ENCODE measurements around the gene MSI2.

DNA sequence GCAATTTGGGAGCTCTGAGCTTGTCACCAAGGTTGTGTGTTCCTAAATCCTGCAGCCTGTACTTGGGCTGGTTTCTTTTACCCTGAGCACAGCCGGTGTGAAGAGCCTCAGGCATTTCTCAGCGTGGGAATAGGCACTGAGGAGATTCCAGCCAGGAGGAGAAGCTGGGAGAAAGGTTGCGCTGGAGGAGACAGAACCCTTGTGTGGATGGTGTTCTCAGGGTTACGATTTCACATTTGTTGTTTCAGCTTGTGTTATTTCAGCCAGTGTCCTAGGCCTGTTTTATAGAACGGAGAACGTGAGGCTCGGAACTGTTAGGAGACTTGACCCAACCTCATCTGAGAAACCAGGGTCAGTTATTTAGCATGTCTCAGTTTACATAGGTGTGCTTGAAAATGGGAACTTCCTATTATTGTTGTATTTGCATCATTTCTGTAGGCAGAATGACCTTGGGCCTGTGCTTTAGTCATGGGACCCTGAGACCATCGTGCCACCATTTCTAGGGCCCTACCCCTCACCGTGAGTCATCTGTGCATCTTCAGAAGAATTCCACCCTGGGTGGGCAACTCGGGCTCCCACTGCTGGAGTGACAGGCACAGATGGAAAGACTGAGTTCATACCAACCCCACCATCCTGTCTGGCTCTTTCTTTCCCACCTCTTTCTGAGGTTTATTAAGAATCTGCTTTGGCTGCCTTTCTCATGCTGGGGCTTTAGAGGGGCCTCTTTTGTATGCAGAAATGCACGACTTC lies 134.9 kb downstream of the MSI2 start:
- TF ChIP-seq POLR2AphosphoS5 (IDR thresholded peaks at IDR 0.05; ENCODE audit: low read depth), result no peak
- TF ChIP-seq, protein P1, sequence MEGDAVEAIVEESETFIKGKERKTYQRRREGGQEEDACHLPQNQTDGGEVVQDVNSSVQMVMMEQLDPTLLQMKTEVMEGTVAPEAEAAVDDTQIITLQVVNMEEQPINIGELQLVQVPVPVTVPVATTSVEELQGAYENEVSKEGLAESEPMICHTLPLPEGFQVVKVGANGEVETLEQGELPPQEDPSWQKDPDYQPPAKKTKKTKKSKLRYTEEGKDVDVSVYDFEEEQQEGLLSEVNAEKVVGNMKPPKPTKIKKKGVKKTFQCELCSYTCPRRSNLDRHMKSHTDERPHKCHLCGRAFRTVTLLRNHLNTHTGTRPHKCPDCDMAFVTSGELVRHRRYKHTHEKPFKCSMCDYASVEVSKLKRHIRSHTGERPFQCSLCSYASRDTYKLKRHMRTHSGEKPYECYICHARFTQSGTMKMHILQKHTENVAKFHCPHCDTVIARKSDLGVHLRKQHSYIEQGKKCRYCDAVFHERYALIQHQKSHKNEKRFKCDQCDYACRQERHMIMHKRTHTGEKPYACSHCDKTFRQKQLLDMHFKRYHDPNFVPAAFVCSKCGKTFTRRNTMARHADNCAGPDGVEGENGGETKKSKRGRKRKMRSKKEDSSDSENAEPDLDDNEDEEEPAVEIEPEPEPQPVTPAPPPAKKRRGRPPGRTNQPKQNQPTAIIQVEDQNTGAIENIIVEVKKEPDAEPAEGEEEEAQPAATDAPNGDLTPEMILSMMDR (conservative IDR thresholded peaks at IDR 0.05; ENCODE audit: low read depth in 2 of 2), result no peak
- TF ChIP-seq EZH2phosphoT487 (IDR thresholded peaks at IDR 0.05; ENCODE audit: unreplicated experiment), result no peak
- TF ChIP-seq EZH2 (IDR thresholded peaks at IDR 0.05; ENCODE audit: low read depth, unreplicated experiment), result no peak
- TF ChIP-seq, protein P2, sequence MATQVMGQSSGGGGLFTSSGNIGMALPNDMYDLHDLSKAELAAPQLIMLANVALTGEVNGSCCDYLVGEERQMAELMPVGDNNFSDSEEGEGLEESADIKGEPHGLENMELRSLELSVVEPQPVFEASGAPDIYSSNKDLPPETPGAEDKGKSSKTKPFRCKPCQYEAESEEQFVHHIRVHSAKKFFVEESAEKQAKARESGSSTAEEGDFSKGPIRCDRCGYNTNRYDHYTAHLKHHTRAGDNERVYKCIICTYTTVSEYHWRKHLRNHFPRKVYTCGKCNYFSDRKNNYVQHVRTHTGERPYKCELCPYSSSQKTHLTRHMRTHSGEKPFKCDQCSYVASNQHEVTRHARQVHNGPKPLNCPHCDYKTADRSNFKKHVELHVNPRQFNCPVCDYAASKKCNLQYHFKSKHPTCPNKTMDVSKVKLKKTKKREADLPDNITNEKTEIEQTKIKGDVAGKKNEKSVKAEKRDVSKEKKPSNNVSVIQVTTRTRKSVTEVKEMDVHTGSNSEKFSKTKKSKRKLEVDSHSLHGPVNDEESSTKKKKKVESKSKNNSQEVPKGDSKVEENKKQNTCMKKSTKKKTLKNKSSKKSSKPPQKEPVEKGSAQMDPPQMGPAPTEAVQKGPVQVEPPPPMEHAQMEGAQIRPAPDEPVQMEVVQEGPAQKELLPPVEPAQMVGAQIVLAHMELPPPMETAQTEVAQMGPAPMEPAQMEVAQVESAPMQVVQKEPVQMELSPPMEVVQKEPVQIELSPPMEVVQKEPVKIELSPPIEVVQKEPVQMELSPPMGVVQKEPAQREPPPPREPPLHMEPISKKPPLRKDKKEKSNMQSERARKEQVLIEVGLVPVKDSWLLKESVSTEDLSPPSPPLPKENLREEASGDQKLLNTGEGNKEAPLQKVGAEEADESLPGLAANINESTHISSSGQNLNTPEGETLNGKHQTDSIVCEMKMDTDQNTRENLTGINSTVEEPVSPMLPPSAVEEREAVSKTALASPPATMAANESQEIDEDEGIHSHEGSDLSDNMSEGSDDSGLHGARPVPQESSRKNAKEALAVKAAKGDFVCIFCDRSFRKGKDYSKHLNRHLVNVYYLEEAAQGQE (IDR thresholded peaks at IDR 0.05; ENCODE audit: unreplicated experiment), result no peak
- no peak for TF ChIP-seq CREB1 (CRISPR knock-in tag; IDR thresholded peaks at IDR 0.05; ENCODE audit: low read depth)
- TF ChIP-seq NANOG (IDR thresholded peaks at IDR 0.05; ENCODE audit: borderline replicate concordance), result no peak
- TF ChIP-seq STAT1 (IDR thresholded peaks at IDR 0.05; ENCODE audit: unreplicated experiment), result no peak
- no peak for TF ChIP-seq JUNB (IDR thresholded peaks at IDR 0.05; ENCODE audit: unreplicated experiment)

Data from GM23338 (cell line).